Stimulated activated CD4-positive, alpha-beta T cell treated with anti-CD3 and anti-CD28 coated beads, TNF-alpha, amount 100 ng/mL, for 48 hours (primary cell): ENCODE data around the gene DYNC1I1.

ENCODE experiments used
- DNase-seq, 3 donors: peaks; one replicate each; pipeline ENCODE4 v3.0.0-alpha.2; 2020; ENCODE audit warnings: low read depth in 3 of 3

The DYNC1I1 gene

GRCh38 chr7:96136600-96137239 is 364.4 kb downstream of the DYNC1I1 start:
- no peak for DNase-seq

GRCh38 chr7:96143495-96144259 is 371.3 kb downstream of the DYNC1I1 start:
- no peak for DNase-seq

- no peak for DNase-seq
Observed at GRCh38 chr7:96144260-96144526, 371.8 kb downstream of the DYNC1I1 start.
